GM18520 (cell line): Measurements from ENCODE around the gene ZFAND3.
"Not testable (repeated sequence)": the region's sequence is repeated elsewhere in the genome, so short reads cannot be mapped to it uniquely, and the experiment has no call there.

Source experiments
- ATAC-seq: cut with Tn5 transposase; IDR thresholded peaks from one replicate; pipeline ENCODE4 v1.9.1; 2021; ENCODE audit not compliant: unreplicated experiment

ZFAND3 gene

GRCh38 chr6:37862430-37862829 lies 42.9 kb downstream of the ZFAND3 start:
- no peak for ATAC-seq

- no peak for ATAC-seq
Measured at GRCh38 chr6:37862992-37863391, 43.5 kb downstream of the ZFAND3 start.

GRCh38 chr6:37864250-37864649 lies 44.7 kb downstream of the ZFAND3 start:
- no peak for ATAC-seq

- ATAC-seq = no peak
Measured at GRCh38 chr6:37865504-37865903, 46.0 kb downstream of the ZFAND3 start.

- ATAC-seq = no peak
Measured at GRCh38 chr6:37866590-37867507, 47.3 kb downstream of the ZFAND3 start.

GRCh38 chr6:37867756-37868446 lies 48.4 kb downstream of the ZFAND3 start:
- ATAC-seq = no peak

- ATAC-seq = no peak
Measured at GRCh38 chr6:37868447-37868825, 48.9 kb downstream of the ZFAND3 start.

- no peak for ATAC-seq
Measured at GRCh38 chr6:37871616-37872372, 52.3 kb downstream of the ZFAND3 start.

GRCh38 chr6:37872373-37872745 lies 52.8 kb downstream of the ZFAND3 start:
- ATAC-seq = no peak

GRCh38 chr6:37874726-37875125 lies 55.2 kb downstream of the ZFAND3 start:
- no peak for ATAC-seq

- no peak for ATAC-seq
Measured at GRCh38 chr6:37875561-37876309, 56.2 kb downstream of the ZFAND3 start.

GRCh38 chr6:37876843-37877242 lies 57.3 kb downstream of the ZFAND3 start:
- no peak for ATAC-seq

GRCh38 chr6:37877373-37878149 lies 58.0 kb downstream of the ZFAND3 start:
- ATAC-seq = no peak

GRCh38 chr6:37878150-37878710 lies 58.7 kb downstream of the ZFAND3 start:
- ATAC-seq = no peak

GRCh38 chr6:37880602-37881001 lies 61.1 kb downstream of the ZFAND3 start:
- ATAC-seq = not testable (repeated sequence)

- ATAC-seq = no peak
Measured at GRCh38 chr6:37882292-37882691, 62.8 kb downstream of the ZFAND3 start.

- ATAC-seq = no peak
Measured at GRCh38 chr6:37882724-37883413, 63.3 kb downstream of the ZFAND3 start.

GRCh38 chr6:37884548-37884947 lies 65.0 kb downstream of the ZFAND3 start:
- no peak for ATAC-seq

GRCh38 chr6:37889051-37889450 lies 69.5 kb downstream of the ZFAND3 start:
- no peak for ATAC-seq
